LoVo (cell line): ENCODE results near the gene PBRM1.
"Not testable (repeated sequence)": the region's sequence is repeated elsewhere in the genome, so short reads cannot be mapped to it uniquely, and the experiment has no call there.

ENCODE experiments used
- DNase-seq: peaks from one replicate; pipeline ENCODE4 v3.0.0-alpha.2; 2016; ENCODE audit warnings: low spot score

Gene PBRM1

DNA sequence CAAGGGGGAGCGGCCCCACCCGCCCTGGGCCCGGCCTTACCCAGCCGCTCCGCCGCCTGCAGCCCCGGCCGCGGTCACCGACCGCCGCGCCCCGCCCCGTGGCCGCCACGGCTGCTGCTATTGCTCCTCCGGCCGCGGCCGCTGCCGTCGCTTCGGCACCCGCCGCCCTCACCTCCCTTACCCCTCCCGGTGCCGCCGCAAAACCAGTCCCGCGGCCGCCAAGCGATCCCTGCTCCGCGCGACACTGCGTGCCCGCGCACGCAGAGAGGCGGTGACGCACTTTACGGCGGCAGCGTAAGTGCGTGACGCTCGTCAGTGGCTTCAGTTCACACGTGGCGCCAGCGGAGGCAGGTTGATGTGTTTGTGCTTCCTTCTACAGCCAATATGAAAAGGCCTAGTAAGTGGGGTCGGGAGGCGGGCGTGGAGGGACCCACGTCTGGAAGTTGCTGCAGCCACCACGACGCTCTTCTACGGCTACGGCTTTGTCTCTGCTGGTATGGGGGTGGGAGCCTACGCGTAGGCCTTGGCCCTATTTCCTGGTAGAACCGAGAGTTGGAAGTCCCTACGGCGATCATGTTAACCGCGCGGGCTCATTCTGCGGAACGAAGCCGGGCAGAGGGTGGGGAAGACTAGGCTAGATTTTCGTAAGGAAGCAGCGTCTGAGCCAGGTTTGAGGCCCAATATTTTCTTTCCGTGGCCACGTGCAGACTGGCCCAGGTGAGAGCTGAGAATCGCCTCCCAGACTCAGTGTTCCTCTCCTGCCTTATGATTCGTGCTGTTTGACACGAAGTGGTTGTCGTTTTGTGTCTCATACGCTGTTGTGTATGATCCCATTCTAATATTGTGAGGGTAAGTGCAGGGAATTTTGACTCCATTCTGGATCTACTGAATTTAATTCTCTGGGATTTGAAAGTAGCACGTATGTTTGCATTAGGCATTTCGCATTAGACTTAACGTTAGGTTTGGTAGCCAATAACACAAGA, at the start of gene PBRM1, which contains the start of gene GNL3:
Gene PBRM1 (minus strand): TSS at position 205 of the 983 bp plus-strand sequence.
Gene GNL3 (plus strand): TSS at position 324 of the 983 bp plus-strand sequence. CDS start 61 bp downstream, at position 385.
- DNase-seq, result peak; percentile 95

DNA sequence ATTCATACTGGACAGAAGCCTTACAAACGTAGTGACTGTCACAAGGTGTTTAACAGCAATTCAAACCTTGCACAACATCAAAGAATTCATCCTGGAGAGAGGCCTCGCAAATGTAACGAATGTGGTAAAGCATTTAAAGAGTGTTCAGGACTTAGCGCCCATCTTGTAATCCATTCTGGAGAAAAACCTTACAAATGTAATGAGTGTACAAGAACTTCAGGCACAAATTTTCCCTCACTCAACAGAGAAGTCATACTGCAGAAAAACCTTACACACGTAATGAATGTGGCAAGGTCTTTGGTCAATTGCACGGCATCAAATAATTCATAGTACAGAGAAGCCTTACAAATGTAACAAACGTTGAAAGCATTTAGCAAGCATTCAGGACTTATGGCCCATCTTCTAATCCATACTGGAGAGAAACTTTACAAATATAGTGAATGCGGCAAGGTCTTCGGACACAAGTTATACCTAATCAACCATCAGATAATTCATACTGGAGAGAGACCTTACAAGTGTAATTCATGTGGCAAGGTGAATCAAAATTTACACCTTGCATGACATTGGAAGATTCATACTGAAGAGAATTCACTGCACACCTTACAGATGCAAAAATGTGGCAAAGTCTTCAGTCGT, 47.7 kb upstream of the PBRM1 start:
- DNase-seq, result no peak

- no peak for DNase-seq
Measured at GRCh38 chr3:52731590-52731989, 45.9 kb upstream of the PBRM1 start.

DNA sequence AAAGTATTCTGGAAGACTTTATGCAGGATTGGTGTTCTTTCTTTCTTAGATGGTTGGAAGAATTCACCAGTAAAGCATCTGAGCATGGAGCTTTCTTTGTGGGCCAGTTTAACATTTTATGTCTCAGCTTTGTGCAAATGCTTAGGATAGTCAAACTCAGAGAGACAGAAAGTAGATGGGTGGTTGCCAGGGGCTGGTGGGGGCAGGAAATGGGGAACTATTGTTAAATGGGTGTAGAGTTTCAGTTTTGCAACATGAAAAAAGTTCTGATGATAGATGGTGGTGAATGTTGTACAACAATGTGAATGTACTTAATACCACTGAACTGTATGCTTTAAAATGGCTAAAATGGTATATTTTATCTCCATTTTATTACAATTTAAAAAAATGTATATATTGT, 45.0 kb upstream of the PBRM1 start:
- no peak for DNase-seq

- DNase-seq, result not testable (repeated sequence)
Measured at GRCh38 chr3:52728753-52729152, 43.0 kb upstream of the PBRM1 start.

GRCh38 chr3:52724511-52724910, 38.8 kb upstream of the PBRM1 start:
- no peak for DNase-seq

DNA sequence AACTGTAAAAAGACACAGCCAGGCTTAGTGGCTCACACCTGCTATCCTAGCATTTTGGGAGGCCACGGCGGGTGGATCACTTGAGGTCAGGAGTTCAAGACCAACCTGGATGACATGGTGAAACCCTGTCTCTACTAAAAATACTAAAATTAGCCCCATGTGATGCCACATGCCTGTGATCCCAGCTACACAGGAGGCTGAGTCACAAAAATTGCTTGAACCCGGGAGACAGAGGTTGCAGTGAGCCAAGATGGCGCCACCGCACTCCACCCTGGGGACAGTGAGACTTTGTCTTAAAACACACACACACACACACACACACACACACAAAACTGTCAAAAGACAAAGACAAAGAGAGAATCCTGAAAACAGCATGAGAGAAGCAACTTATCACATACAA, 38.2 kb upstream of the PBRM1 start:
- no peak for DNase-seq

- no peak for DNase-seq
Measured at GRCh38 chr3:52722491-52722890, 36.8 kb upstream of the PBRM1 start.

DNA sequence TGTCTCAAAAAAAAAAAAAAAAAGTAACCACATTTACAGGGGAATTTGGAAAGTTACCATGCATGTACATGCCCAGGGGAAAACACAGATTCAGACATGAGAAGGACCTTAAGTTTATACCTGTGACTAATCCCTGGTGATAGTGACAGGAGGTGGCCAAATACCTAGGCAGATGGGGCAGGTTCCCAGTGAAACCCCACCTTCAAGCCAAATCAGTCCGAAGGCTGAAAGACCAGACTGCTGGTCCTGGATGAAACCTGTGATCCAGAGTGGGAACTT, 36.0 kb upstream of the PBRM1 start:
- DNase-seq, result no peak

- no peak for DNase-seq
Measured at GRCh38 chr3:52721002-52721729, 35.5 kb upstream of the PBRM1 start.

DNA sequence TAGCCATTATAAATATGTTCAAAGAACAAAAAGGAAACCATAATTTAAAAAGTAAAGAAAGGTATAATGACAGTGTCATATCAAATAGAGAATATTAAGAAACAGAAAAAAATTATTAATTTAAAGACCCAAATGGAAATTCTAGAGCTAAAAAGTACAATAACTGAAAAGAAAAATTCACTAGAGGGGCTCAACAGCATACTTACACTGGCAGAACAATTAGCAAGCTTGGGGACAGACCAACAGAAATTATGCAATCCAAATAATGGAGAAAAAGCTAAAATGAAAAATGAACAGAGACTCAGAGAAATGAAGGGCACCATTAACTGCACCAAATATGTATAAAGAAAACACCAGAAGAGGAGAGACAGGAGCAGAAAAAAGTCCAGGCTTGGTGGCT, 33.9 kb upstream of the PBRM1 start:
- no peak for DNase-seq

GRCh38 chr3:52715714-52716305, 30.1 kb upstream of the PBRM1 start:
- no peak for DNase-seq

DNA sequence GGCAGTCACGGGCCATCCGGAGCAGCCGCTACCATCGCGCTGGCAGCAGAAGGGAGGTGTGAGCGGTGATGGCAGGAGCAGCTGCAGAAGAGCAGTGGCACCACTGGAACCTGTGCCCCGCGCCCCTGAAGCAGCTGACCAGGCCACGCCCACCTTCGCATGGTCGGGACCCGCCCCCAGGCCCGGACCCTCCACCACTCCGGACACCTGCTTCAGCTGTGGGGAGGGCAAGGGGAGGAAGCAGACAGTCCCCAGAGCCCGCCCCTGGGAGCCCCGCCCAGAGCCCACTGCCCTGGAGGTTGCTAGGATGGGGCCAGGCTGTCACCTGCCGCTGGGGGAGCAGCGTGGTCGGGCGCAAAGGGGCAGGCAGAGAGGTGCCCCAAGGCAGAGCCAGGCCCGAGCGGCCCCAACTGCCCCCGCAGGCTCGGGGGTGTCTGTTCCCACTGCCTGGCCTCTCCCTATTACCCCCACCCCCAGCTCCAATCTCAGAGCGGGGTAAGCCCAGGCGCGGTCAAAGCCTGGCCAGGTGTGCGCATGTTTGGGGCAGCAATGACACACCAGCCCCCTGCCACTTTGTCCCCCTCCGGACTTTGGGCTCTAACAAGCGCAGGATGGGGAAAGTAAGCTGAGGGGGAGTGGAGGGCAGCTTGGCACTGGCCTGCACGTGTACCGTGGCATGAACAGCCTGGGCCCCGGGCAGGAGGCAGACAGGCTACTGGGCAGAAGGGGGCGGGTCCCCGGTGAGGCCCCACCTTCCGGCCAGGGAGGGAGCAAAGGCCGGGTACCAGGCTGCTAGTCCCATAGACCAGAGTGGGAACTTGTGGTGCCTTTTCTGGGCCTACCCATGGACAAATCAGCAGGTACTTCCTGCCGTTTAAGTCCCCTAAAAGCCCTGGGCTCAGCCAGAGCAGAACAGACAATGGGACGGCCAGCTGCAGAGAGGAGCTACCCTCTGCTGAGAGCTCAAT, 28.9 kb upstream of the PBRM1 start:
- DNase-seq, result no peak

- no peak for DNase-seq
Measured at GRCh38 chr3:52712291-52713212, 26.8 kb upstream of the PBRM1 start.

GRCh38 chr3:52710512-52710911, 24.8 kb upstream of the PBRM1 start:
- no peak for DNase-seq

- DNase-seq, result no peak
Measured at GRCh38 chr3:52707585-52707984, 21.9 kb upstream of the PBRM1 start.

DNA sequence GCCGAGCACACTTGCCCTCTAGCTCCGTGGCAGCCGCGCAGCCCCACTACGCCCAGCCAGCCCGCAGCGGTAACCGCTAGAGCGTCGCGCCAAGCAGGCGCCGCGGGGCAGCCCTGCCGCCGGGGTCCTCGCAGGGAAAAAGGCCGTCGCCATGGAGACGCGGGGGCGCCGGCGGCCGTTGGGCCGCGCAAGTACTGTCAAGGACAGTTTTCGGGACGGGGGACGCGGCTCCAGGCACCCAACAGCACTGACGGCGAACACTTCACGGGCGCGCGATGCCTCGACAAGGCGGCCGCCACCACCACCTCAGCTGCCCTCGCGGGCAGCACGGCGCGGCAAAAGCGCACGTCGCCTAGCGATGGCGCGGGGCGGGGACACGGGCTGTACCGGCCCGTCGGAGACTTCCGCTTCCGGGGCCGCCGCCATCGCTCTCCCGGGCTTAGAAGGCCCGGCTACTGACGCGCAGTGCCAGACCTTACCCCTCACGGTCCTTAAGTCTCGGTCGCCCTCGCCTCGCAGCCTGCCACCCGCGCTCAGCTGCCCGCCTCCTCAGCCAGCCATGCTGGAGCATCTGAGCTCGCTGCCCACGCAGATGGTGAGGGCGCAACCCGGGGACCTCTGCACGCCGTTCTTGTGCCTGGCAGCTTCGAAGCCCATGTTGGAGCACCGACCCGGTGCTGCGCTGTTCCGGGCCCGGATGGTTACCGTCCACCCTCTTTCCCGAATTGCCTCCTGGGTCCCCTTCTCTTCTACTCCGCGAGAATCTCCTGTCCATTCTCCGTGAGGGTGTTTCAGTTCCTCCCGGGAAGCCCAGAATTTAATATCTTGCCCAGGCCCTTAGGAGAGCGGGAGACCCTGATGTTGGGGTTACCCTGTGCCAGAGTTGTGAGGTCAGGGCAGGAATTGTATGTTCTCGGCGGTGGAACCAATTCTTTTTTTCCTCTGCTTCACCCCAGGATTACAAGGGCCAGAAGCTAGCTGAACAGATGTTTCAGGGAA, 20.3 kb upstream of the PBRM1 start, which contains the start of the genes GLT8D1 and SPCS1:
Gene GLT8D1 (minus strand): TSS at position 104 of the 999 bp plus-strand sequence. CDS start 5,331 bp downstream, outside the sequence.
Gene SPCS1 (plus strand): TSS at position 419 of the 999 bp plus-strand sequence. CDS start 141 bp downstream, at position 560.
- DNase-seq, result peak; percentile 89

GRCh38 chr3:52705438-52705687, 19.6 kb upstream of the PBRM1 start:
- DNase-seq, result no peak
